ENCODE data around the gene PLK3. TPM values are rescaled to one million over a fixed set of nuclear protein-coding genes. Genes with fewer than 3 reads are reported as not detected.
"Not testable (repeated sequence)": the region's sequence is repeated elsewhere in the genome, so short reads cannot be mapped to it uniquely, and the experiment has no call there.

PLK3 gene
- total RNA-seq, 2 donors from 2014 or later: 3.3 to 9.0 TPM

GRCh38 chr1:44835738-44836675 lies 35.8 kb downstream of the PLK3 start:
- Histone ChIP-seq H3K27ac (ENCODE audit: low read depth, low read length) (no peak overlapping the region), H3K27me3 (ENCODE audit: control insufficient read depth, insufficient read depth, low read length, poor library complexity, severe bottlenecking) (no peaks in the 10 kb centered on the region), H3K4me3 (ENCODE audit: low read length) (no peak overlapping the region), H3K4me1 (ENCODE audit: control insufficient read depth, insufficient read depth, low read length) (no peaks in the 10 kb centered on the region), H3K9ac (ENCODE audit: extremely low read depth, low read length, poor library complexity, severe bottlenecking) (no peak overlapping the region), H3K36me3 (ENCODE audit: control insufficient read depth, insufficient read depth, low read length) (no peaks in the 10 kb centered on the region), H3K9me3 (ENCODE audit: control insufficient read depth, low read length) (no peaks in the 10 kb centered on the region)
- TF ChIP-seq CTCF (conservative IDR thresholded peaks at IDR 0.05): peak; percentile 95
- DNase-seq: peak; percentile 97
- peaks cover 14% of the 10 kb centered on the region for H3K4me1 Mint-ChIP-seq
- H3K9me3 Mint-ChIP-seq: no peaks in the 10 kb centered on the region
- peaks cover under 1% of the 10 kb centered on the region for H3K27me3 Mint-ChIP-seq (ENCODE audit: insufficient read depth)
- peaks cover under 1% of the 10 kb centered on the region for H3K36me3 Mint-ChIP-seq (ENCODE audit: low read depth)
- 75 to 84% methylated on average over 21 to 23 of the region's 23 CpGs for WGBS, 2 experiments (ENCODE audit: insufficient coverage in 1 of 2, insufficient read length in 1 of 2)
- H3K4me3 Mint-ChIP-seq: no peak overlapping the region
- H3K27ac Mint-ChIP-seq: no peak overlapping the region

- not testable (repeated sequence) for H3K27ac Mint-ChIP-seq; H3K36me3 ChIP-seq (ENCODE audit: control insufficient read depth, insufficient read depth, low read length); H3K27me3 ChIP-seq (ENCODE audit: control insufficient read depth, insufficient read depth, low read length, poor library complexity, severe bottlenecking); DNase-seq; H3K4me1 ChIP-seq (ENCODE audit: control insufficient read depth, insufficient read depth, low read length); H3K9ac ChIP-seq (ENCODE audit: extremely low read depth, low read length, poor library complexity, severe bottlenecking); H3K27ac ChIP-seq (ENCODE audit: low read depth, low read length); H3K9me3 ChIP-seq (ENCODE audit: control insufficient read depth, low read length); H3K36me3 Mint-ChIP-seq (ENCODE audit: low read depth); H3K9me3 Mint-ChIP-seq; H3K4me3 Mint-ChIP-seq; H3K4me3 ChIP-seq (ENCODE audit: low read length); H3K4me1 Mint-ChIP-seq
- 96 to 97% methylated on average over 11 of the region's 11 CpGs for WGBS, 2 experiments (ENCODE audit: insufficient coverage in 1 of 2, insufficient read length in 1 of 2)
- H3K27me3 Mint-ChIP-seq (ENCODE audit: insufficient read depth): peaks cover 15% of the 10 kb centered on the region
These were observed 38.1 kb downstream of the PLK3 start for GRCh38 chr1:44838294-44838693.

- 92 to 97% methylated on average over 3 to 4 of the region's 4 CpGs for WGBS, 2 experiments (ENCODE audit: insufficient coverage in 1 of 2, insufficient read length in 1 of 2)
- peaks cover 4% of the 10 kb centered on the region for H3K36me3 Mint-ChIP-seq (ENCODE audit: low read depth)
These were observed 39.4 kb downstream of the PLK3 start for GRCh38 chr1:44839576-44839975.

More at GRCh38 chr1:44839576-44839975, 39.4 kb downstream of the PLK3 start:
- H3K9me3 ChIP-seq (ENCODE audit: control insufficient read depth, low read length): no peaks in the 10 kb centered on the region
- TF ChIP-seq CTCF (conservative IDR thresholded peaks at IDR 0.05): no peak
- Mint-ChIP-seq H3K4me1 (peaks cover under 1% of the 10 kb centered on the region), H3K9me3 (no peaks in the 10 kb centered on the region), H3K27ac (no peak overlapping the region), H3K4me3 (no peak overlapping the region), H3K27me3 (ENCODE audit: insufficient read depth) (peaks cover 18% of the 10 kb centered on the region)
- H3K27ac ChIP-seq (ENCODE audit: low read depth, low read length): no peak overlapping the region
- H3K36me3 ChIP-seq (ENCODE audit: control insufficient read depth, insufficient read depth, low read length): no peaks in the 10 kb centered on the region
- H3K9ac ChIP-seq (ENCODE audit: extremely low read depth, low read length, poor library complexity, severe bottlenecking): no peak overlapping the region
- H3K4me1 ChIP-seq (ENCODE audit: control insufficient read depth, insufficient read depth, low read length): no peaks in the 10 kb centered on the region
- H3K4me3 ChIP-seq (ENCODE audit: low read length): no peak overlapping the region
- no peak for DNase-seq
- H3K27me3 ChIP-seq (ENCODE audit: control insufficient read depth, insufficient read depth, low read length, poor library complexity, severe bottlenecking): peaks cover 7% of the 10 kb centered on the region
